CD14-positive monocyte (primary cell): ENCODE data around the gene RPS6KA5. TPM values are rescaled to one million over a fixed set of nuclear protein-coding genes. Genes with fewer than 3 reads are reported as not detected.

Source experiments
- DNase-seq, 3 donors: peaks; one replicate each; pipeline ENCODE4 v3.0.0-alpha.2; 2011 to 2022
- H2AFZ ChIP-seq: 2 replicates; pipeline ENCODE4 v1.6.0; 2012; ENCODE audit warnings: mild to moderate bottlenecking, low read depth, low read length, inconsistent platforms; ENCODE audit not compliant: insufficient read depth, poor library complexity, severe bottlenecking
- H3K27ac ChIP-seq, 2 donors: 1 replicate in 1 of 2; 2 replicates in 1 of 2; pipeline ENCODE4 v1.5.1; 2012 to 2013; ENCODE audit warnings: low read length in 2 of 2, control low read depth in 1 of 2, inconsistent platforms in 1 of 2, low read depth in 1 of 2, mild to moderate bottlenecking in 1 of 2
- H3K27me3 ChIP-seq, 2 donors: one replicate each; pipeline versions ENCODE4 v1.6.0 to v1.6.1; 2011 to 2013; ENCODE audit warnings: low read length in 2 of 2; ENCODE audit not compliant: control insufficient read depth in 2 of 2, insufficient read depth in 2 of 2
- H3K36me3 ChIP-seq, 2 donors: replicated peaks in 1 of 2; 1 replicate in 1 of 2; 2 replicates in 1 of 2; pipeline versions ENCODE4 v1.5.1 to v1.6.1; 2012 to 2013; ENCODE audit warnings: low read length in 2 of 2, control low read depth in 1 of 2, inconsistent platforms in 1 of 2, mild to moderate bottlenecking in 1 of 2; ENCODE audit not compliant: insufficient read depth in 2 of 2, control insufficient read depth in 1 of 2
- H3K4me1 ChIP-seq, 2 donors: 1 replicate in 1 of 2; 2 replicates in 1 of 2; pipeline versions ENCODE4 v1.5.1 to v1.6.1; 2012 to 2013; ENCODE audit warnings: low read length in 2 of 2, control low read depth in 1 of 2, inconsistent platforms in 1 of 2, mild to moderate bottlenecking in 1 of 2, moderate library complexity in 1 of 2; ENCODE audit not compliant: insufficient read depth in 2 of 2, control insufficient read depth in 1 of 2
- H3K4me2 ChIP-seq: replicated peaks from 2 replicates; pipeline ENCODE3; 2012; ENCODE audit warnings: low read length, moderate library complexity, mild to moderate bottlenecking; ENCODE audit not compliant: poor library complexity, severe bottlenecking; ENCODE audit errors: extremely low read depth
- H3K4me3 ChIP-seq, 3 experiments: fragments of 200-600 bp in 1 of 3; sonication (generic) in 1 of 3; replicated peaks in 1 of 3; 1 replicate in 2 of 3; 2 replicates in 1 of 3; pipeline ENCODE4 v1.5.1; 2011 to 2013; ENCODE audit warnings: low read length in 3 of 3, mild to moderate bottlenecking in 3 of 3, control low read depth in 2 of 3, low read depth in 2 of 3, inconsistent platforms in 1 of 3, moderate library complexity in 1 of 3
- H3K79me2 ChIP-seq: 2 replicates; pipeline ENCODE4 v1.6.0; 2012; ENCODE audit warnings: mild to moderate bottlenecking, control low read depth, inconsistent platforms, low read length, moderate library complexity; ENCODE audit not compliant: insufficient read depth
- H3K9ac ChIP-seq: 2 replicates; pipeline ENCODE4 v1.6.0; 2017; ENCODE audit warnings: low read length, mild to moderate bottlenecking; ENCODE audit not compliant: insufficient read depth, poor library complexity, severe bottlenecking
- H3K9me3 ChIP-seq, 2 donors: replicated peaks in 1 of 2; 1 replicate in 1 of 2; 2 replicates in 1 of 2; pipeline versions ENCODE4 v1.5.1 to v1.6.1; 2012 to 2013; ENCODE audit warnings: low read length in 2 of 2, control low read depth in 1 of 2; ENCODE audit not compliant: control insufficient read depth in 1 of 2, insufficient read depth in 1 of 2
- H4K20me1 ChIP-seq: 2 replicates; pipeline ENCODE4 v1.6.0; 2012; ENCODE audit warnings: mild to moderate bottlenecking, low read length, control low read depth, moderate library complexity; ENCODE audit not compliant: insufficient read depth
- H3K27ac Mint-ChIP-seq, 7 donors: one replicate each; pipeline ENCODE4 v1.8.0; 2020; ENCODE audit warnings: mild to moderate bottlenecking in 7 of 7, mixed read lengths in 7 of 7, moderate library complexity in 6 of 7, inconsistent platforms in 2 of 7
- H3K27me3 Mint-ChIP-seq, 3 donors: one replicate each; pipeline ENCODE4 v1.8.0; 2021 to 2022; ENCODE audit warnings: low read depth in 3 of 3, mild to moderate bottlenecking in 3 of 3, mixed read lengths in 3 of 3, moderate library complexity in 3 of 3, inconsistent platforms in 1 of 3
- H3K36me3 Mint-ChIP-seq, 2 donors: one replicate each; pipeline ENCODE4 v1.8.0; 2020; ENCODE audit warnings: mixed read lengths in 2 of 2, inconsistent platforms in 1 of 2, mild to moderate bottlenecking in 1 of 2
- H3K4me1 Mint-ChIP-seq: one replicate; pipeline ENCODE4 v1.8.0; 2020; ENCODE audit warnings: mild to moderate bottlenecking, mixed read lengths
- H3K4me3 Mint-ChIP-seq, 2 donors: one replicate each; pipeline ENCODE4 v1.8.0; 2020; ENCODE audit warnings: mild to moderate bottlenecking in 2 of 2, mixed read lengths in 2 of 2, moderate library complexity in 1 of 2
- H3K9me3 Mint-ChIP-seq, 7 donors: one replicate each; pipeline ENCODE4 v1.8.0; 2020 to 2022; ENCODE audit warnings: mixed read lengths in 7 of 7, mild to moderate bottlenecking in 6 of 7, moderate library complexity in 6 of 7, inconsistent platforms in 2 of 7
- WGBS: methylation state at CpG from one replicate; pipeline ENCODE4 v1.1.5; 2013; ENCODE audit warnings: missing lambda C conversion rate; ENCODE audit not compliant: insufficient coverage; 5-methylcytosine and 5-hydroxymethylcytosine counted together
- intact Hi-C, 2 donors: fragments of 100-400 bp; cut with micrococcal nuclease; formaldehyde crosslinking; loops; one replicate each; pipeline versions ENCODE4 v1.15.0 to v1.15.1; 2023
- polyA plus RNA-seq, 3 donors: library from polyadenylated mRNA; depleted of rRNA in 1 of 3; unstranded in 2 of 3; stranded (reverse) in 1 of 3; fragments of 300-500 nt in 2 of 3; fragments of >200 nt in 1 of 3; fragmentation: Illumina TruSeq in 2 of 3; gene quantifications; 1 replicate in 2 of 3; 2 replicates in 1 of 3; pipeline ENCODE4 v1.2.3, GENCODE V29; 2012 to 2021
- TF ChIP-seq, protein P1 (sequence below): fragments of 200-600 bp; IDR thresholded peaks from one replicate; pipeline ENCODE4 v1.8.0; 2022; ENCODE audit warnings: antibody characterized with exemption, mild to moderate bottlenecking

The RPS6KA5 gene
- polyA plus RNA-seq, 3 donors: 4.4 to 10.1 (median 7.9) TPM

DNA sequence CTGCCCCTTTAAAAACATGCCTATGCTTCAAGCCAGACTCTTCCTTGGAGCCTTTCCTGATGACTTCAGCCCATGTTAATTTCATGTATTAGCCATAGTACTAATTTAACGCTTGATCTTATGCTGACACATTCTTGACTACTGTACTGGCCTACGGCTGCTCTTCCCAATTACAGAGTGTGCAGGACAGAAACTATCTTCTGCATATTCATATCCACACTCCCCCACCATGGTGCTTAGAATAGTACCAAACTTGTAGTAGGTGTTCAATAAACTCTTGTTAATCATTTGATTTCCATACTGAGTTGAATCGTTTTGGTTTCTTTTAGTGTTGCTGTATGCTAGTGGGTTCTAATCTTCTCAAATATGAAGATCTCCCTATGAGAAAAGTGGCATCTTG lies 31.6 kb upstream of the RPS6KA5 start:
- TF ChIP-seq, protein P1, sequence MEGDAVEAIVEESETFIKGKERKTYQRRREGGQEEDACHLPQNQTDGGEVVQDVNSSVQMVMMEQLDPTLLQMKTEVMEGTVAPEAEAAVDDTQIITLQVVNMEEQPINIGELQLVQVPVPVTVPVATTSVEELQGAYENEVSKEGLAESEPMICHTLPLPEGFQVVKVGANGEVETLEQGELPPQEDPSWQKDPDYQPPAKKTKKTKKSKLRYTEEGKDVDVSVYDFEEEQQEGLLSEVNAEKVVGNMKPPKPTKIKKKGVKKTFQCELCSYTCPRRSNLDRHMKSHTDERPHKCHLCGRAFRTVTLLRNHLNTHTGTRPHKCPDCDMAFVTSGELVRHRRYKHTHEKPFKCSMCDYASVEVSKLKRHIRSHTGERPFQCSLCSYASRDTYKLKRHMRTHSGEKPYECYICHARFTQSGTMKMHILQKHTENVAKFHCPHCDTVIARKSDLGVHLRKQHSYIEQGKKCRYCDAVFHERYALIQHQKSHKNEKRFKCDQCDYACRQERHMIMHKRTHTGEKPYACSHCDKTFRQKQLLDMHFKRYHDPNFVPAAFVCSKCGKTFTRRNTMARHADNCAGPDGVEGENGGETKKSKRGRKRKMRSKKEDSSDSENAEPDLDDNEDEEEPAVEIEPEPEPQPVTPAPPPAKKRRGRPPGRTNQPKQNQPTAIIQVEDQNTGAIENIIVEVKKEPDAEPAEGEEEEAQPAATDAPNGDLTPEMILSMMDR: no peak
- H3K4me2 ChIP-seq: no peak overlapping the region
- intact Hi-C loops: no loop called here

GRCh38 chr14:91090743-91091142 lies 30.3 kb upstream of the RPS6KA5 start:
- H3K79me2 ChIP-seq: no peaks in the 10 kb centered on the region
- Mint-ChIP-seq H3K4me3 (no peak overlapping the region), H3K36me3 (no peaks in the 10 kb centered on the region), H3K4me1 (peaks cover 2% of the 10 kb centered on the region), H3K27ac (no peak overlapping the region), H3K9me3 (no peaks in the 10 kb centered on the region), H3K27me3 (peaks cover 3 to 11% (median 4%) of the 10 kb centered on the region in 3 donors)
- intact Hi-C loops: no loop called here
- H3K36me3 ChIP-seq: no peaks in the 10 kb centered on the region
- TF ChIP-seq, protein P1: no peak
- no peaks in the 10 kb centered on the region for H3K4me1 ChIP-seq
- no peak overlapping the region for H3K4me2 ChIP-seq
- no peak overlapping the region for H2AFZ ChIP-seq
- no peaks in the 10 kb centered on the region for H3K27me3 ChIP-seq
- no CpG with 5 or more reads among the region's 1 CpG for WGBS
- H3K4me3 ChIP-seq: no peak overlapping the region
- no peaks in the 10 kb centered on the region for H4K20me1 ChIP-seq
- H3K27ac ChIP-seq: no peak overlapping the region
- no peaks in the 10 kb centered on the region for H3K9me3 ChIP-seq
- DNase-seq: no peak
- H3K9ac ChIP-seq: no peak overlapping the region

More for the DNA sequence above, 31.6 kb upstream of the RPS6KA5 start:
- no peak for DNase-seq
- no peak overlapping the region for H2AFZ ChIP-seq
- H3K79me2 ChIP-seq: no peaks in the 10 kb centered on the region
- WGBS: 100% methylated on average over 1 of the region's 3 CpGs
- Mint-ChIP-seq H3K9me3 (no peaks in the 10 kb centered on the region), H3K27ac (no peak overlapping the region), H3K4me1 (peaks cover 2% of the 10 kb centered on the region), H3K36me3 (no peaks in the 10 kb centered on the region), H3K27me3 (peaks cover 3 to 11% (median 4%) of the 10 kb centered on the region in 3 donors), H3K4me3 (no peak overlapping the region)
- H3K27ac ChIP-seq: no peak overlapping the region
- no peaks in the 10 kb centered on the region for H4K20me1 ChIP-seq
- no peak overlapping the region for H3K9ac ChIP-seq
- no peaks in the 10 kb centered on the region for H3K27me3 ChIP-seq
- H3K9me3 ChIP-seq: no peaks in the 10 kb centered on the region
- H3K36me3 ChIP-seq: no peaks in the 10 kb centered on the region
- H3K4me3 ChIP-seq: no peak overlapping the region
- H3K4me1 ChIP-seq: no peaks in the 10 kb centered on the region
